Bronchial epithelial cell (primary cell): Measurements from ENCODE around the gene TEX22. TPM values are rescaled to one million over a fixed set of nuclear protein-coding genes. Genes with fewer than 3 reads are reported as not detected.
"Not testable (repeated sequence)": the region's sequence is repeated elsewhere in the genome, so short reads cannot be mapped to it uniquely, and the experiment has no call there.

Experiments
- DNase-seq: peaks from one replicate; pipeline ENCODE4 v3.0.0-alpha.2; 2010; ENCODE audit warnings: low read depth
- FAIRE-seq: peaks from 2 replicates; lab custom pipeline; 2011; peaks lifted over from hg19 to GRCh38; lab: Jason Lieb, UNC
- H3K27me3 ChIP-seq: 2 replicates; pipeline ENCODE4 v1.5.1; 2011; ENCODE audit warnings: low read length; ENCODE audit not compliant: control insufficient read depth, insufficient read depth
- H3K36me3 ChIP-seq: 2 replicates; pipeline ENCODE4 v1.5.1; 2011; ENCODE audit warnings: low read length; ENCODE audit not compliant: control insufficient read depth, insufficient read depth
- H3K4me3 ChIP-seq: 2 replicates; pipeline ENCODE4 v1.5.1; 2011; ENCODE audit warnings: mild to moderate bottlenecking, low read depth, low read length, control low read depth
- CTCF ChIP-seq: IDR thresholded peaks from 2 replicates; pipeline ENCODE4 v1.5.1; 2011; ENCODE audit warnings: mild to moderate bottlenecking, moderate library complexity, low read length, control low read depth, inconsistent platforms; ENCODE audit not compliant: insufficient read depth, severe bottlenecking
- total RNA-seq: library from RNA; depleted of rRNA; stranded (reverse); fragments of >200 nt; gene quantifications from 2 replicates; pipeline ENCODE4 v1.2.1, GENCODE V29; 2014

TEX22 gene
- total RNA-seq, 1 donor from 2014 or later: 1.8 TPM

- no peak for TF ChIP-seq CTCF
- Histone ChIP-seq H3K27me3 (no peaks in the 10 kb centered on the region), H3K36me3 (peaks cover 5% of the 10 kb centered on the region), H3K4me3 (no peak overlapping the region)
- FAIRE-seq (no peak), DNase-seq (no peak)
Observed at GRCh38 chr14:105356927-105357326, 41.4 kb upstream of the TEX22 start.

GRCh38 chr14:105357626-105358025 is 40.7 kb upstream of the TEX22 start:
- Histone ChIP-seq H3K4me3 (no peak overlapping the region), H3K27me3 (no peaks in the 10 kb centered on the region), H3K36me3 (peaks cover 5% of the 10 kb centered on the region)
- no peak for TF ChIP-seq CTCF
- DNase-seq (no peak), FAIRE-seq (no peak)

- no peak for TF ChIP-seq CTCF
- DNase-seq (no peak), FAIRE-seq (no peak)
- H3K36me3 ChIP-seq: peaks cover 5% of the 10 kb centered on the region
- H3K4me3 ChIP-seq: no peak overlapping the region
- no peaks in the 10 kb centered on the region for H3K27me3 ChIP-seq
Observed at GRCh38 chr14:105358140-105358846, 40.0 kb upstream of the TEX22 start.

- no peak for TF ChIP-seq CTCF
- Histone ChIP-seq H3K36me3 (peaks cover 5% of the 10 kb centered on the region), H3K27me3 (no peaks in the 10 kb centered on the region), H3K4me3 (no peak overlapping the region)
- FAIRE-seq (peak; percentile 23), DNase-seq (no peak)
Observed at GRCh38 chr14:105358943-105359342, 39.4 kb upstream of the TEX22 start.

- not testable (repeated sequence) for H3K27me3 ChIP-seq, H3K36me3 ChIP-seq, FAIRE-seq, DNase-seq, H3K4me3 ChIP-seq
Observed at GRCh38 chr14:105361412-105361811, 36.9 kb upstream of the TEX22 start.

- no peak overlapping the region for H3K4me3 ChIP-seq
- DNase-seq (peak; percentile 54), FAIRE-seq (no peak)
- TF ChIP-seq CTCF: no peak
- no peaks in the 10 kb centered on the region for H3K27me3 ChIP-seq
- H3K36me3 ChIP-seq: peaks cover 8% of the 10 kb centered on the region
Observed at GRCh38 chr14:105363847-105364708, 34.3 kb upstream of the TEX22 start.
